GM11168 (cell line): Measurements from ENCODE around the gene HS3ST5.

Source experiments
- in situ Hi-C: fragments of 300-500 bp; cut with MboI; formaldehyde crosslinking; loops from one replicate; pipeline ENCODE4 v1.12.0; 2022; ENCODE audit warnings: low sequenced_read_pairs; ENCODE audit not compliant: unreplicated experiment

Gene HS3ST5, protein sequence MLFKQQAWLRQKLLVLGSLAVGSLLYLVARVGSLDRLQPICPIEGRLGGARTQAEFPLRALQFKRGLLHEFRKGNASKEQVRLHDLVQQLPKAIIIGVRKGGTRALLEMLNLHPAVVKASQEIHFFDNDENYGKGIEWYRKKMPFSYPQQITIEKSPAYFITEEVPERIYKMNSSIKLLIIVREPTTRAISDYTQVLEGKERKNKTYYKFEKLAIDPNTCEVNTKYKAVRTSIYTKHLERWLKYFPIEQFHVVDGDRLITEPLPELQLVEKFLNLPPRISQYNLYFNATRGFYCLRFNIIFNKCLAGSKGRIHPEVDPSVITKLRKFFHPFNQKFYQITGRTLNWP

DNA sequence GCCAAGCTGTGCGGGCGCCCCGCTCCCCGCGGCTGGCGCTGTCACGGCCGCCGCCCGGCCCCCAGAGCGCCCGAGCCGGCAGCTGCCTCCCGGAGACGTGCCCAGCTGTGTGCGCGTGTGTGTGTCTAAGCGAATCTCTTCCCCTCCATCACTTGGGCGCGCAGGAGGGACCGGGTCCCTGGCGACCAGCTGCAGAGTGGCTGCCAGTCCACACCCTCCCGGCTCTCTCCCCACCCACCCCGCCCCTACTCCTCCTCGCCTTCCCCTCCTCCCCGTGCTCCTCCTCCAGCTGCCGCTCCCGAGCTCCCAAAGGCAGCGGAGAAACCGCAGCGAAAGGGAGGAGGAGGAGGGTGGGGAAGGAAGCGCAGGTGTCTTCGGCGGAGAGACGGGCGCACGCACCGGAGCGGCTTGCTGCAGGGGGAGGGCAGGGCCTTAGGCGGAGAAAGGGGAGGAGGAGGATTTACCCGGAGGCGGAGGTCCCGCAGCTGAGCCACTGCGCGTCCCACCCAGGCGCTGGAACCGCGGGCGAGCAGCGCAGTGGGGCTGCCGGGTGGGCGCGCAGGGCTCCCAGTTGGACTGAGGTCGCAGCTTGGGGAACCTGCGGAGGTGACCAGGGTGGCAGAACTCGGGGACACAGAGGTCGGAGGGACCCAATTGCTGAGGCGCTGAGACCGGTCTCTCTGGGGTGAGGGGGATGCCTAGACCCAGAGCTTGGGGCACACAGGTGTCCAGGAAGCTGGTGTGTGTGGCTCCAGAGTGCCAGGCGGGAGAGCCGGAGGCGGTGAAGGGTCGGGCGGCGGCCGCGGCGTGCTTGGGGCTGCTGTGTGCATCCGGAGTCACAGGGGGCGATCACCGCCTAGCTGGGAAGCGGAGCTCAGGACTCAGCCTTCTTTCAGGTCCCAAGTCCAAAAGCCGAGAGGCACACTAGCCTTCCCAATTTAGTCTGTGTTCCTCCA lies at the start of gene HS3ST5:
Gene HS3ST5, minus strand, starts transcription at position 198 of the 956 bp plus-strand sequence. CDS start 280,178 bp downstream, outside the sequence.
- in situ Hi-C loops: no loop called here

DNA sequence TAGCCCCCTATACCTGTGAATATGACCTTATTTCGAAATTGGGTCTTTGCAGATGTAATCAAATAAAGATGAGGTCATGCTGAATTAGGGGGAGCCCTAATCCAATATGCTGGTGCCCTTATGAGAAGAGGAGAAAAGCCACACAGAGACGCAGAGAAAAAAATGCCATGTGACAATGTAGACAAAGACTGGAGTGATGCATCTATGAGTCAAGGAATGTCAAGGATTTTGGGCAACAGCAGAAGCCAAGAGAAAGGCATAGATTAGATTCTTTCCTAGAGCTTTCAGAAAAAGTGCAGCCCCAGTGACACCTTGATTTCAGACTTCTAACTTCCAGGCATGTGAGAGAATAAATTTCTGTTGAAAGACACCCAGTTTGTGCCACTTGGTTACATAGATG lies 47.4 kb upstream of the HS3ST5 start:
- in situ Hi-C loops: no loop called here

DNA sequence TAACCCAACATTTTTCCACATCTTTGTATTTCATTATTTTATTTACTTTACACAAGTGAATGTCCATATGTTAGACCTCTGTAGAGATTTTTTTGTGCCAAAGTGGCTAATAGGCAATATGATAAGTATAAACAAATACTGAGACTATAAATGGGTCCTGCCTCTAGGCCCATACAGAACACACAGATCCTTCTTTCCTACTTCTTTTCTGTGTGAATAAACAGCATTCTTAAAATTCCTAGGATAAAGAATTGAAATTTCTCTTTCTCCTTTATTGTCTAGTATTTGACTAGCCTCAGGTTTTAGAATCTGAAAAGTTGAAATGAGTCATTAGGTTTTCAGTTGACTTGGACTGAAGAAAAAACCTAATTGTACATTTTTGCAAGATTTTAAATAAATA lies 46.3 kb upstream of the HS3ST5 start:
- in situ Hi-C loops: no loop called here

DNA sequence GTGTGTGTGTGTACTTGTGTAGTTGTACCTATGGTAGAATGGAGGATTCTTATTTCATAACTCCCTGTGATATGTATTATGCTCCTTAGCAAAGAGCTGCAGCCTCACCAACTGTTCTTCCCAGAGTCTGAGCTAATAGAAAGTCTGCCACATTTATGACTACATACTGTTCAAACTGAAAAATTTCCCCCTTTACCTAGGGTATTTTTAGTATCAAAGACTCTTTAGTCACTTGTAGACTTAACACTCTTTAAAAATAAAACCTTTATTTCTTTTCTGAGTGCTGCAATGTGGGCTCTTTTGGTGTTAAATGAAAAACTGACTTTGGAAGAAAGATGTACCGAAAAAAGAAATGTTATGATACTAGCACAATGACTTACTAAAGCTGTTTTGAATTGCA lies 39.6 kb upstream of the HS3ST5 start:
- in situ Hi-C loops: no loop called here

DNA sequence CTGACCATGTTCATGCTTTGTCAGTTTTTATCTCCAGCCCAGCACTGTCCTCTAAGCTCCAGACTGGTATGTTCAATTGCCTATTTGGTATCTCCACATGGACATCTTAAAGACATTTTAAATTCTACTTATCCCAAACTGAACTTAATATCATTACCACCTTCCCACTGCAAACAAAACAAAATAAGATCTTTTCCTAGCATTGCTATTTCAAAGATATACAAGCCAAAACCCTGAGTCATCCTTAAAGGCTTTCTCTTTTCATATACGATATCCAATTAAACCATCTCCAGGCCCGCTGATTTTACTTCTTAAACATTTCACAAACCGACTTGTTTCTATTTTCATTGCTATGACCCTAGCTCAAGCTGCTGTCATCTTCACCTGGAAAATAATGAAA lies 35.1 kb upstream of the HS3ST5 start:
- in situ Hi-C loops: no loop called here

DNA sequence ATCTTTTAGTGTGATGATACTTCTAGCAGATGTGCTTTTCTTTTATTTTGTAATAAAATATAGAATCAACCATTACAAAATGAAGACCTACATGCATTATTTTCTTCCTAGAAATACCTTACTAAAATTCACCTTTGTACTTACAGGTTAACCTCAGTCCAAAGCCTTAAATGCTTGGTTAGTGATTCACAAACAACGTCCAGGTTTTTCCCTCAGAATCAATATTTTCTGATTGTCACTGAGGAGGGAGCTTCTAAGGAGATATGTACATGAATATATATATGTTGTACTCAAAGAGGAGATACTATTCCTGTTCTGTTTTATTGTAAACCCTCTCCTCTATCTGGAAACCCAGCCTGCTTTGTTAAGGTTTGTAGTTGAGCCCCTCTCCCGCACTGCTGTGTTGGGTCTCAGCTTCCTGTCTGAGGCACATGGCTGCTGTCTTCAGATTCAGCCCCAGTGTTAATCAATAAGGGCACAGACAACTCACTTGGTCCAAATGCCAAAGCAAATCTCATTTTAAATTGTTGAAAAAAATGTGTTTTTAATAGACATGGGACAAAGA lies 33.9 kb upstream of the HS3ST5 start:
- in situ Hi-C loops: no loop called here

DNA sequence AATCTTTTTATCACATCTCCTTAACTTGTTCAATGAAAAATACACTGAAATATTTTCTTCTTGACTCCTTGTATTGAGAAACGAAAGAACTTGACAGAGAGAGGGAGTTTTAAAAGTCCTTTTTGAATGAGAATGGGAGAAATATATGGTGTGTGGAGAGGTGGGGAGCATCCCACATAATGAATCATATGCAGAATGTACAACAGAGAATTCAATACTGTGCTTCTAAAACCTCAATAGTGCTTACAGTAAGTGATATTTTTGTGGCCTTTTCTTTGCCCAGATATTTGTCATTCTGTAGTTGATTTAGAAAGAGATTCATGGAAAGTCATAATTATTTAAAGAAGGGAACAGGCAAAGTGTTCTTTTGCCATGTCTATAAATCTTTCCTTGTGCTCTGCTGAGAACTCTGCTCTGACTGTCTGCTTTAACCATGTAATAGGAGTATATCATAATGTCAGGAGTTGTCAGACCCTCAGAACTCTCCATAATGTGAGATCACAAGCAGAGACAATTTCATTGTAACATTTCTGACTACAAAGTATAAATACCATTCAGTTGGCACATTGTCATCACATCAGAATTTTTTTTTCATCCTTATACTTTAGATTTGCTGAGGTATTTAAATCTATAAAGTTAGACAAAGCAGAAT lies 32.8 kb upstream of the HS3ST5 start:
- in situ Hi-C loops: no loop called here

DNA sequence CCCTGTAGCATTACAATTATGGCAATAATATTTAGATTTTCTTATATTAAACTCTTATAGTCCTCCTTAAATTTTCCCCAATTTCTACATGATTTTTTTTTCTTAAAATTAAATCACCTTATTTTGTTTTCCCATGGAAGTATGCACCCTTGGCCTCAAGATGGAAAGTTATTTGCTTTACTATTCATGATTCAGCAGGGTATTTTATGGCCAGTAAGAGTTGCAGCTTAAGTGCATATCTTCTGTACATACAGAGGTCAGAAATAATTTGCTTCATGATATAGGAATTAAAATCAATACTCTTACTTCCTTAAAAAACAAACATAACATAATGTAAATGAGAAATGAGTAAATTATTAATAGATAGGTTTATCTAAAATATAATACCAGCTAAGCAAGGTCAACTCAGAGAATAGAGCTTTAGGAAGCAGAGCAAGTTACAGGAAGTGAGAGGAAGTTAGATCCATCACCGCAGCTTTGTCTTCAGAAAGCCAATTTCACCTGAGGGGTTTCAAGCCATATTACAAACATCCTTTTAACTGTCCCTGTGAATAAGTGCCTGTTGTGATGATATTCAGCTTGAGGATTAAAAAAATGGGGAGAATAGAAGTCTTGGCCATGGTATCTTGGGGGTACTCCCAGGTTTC lies 24.6 kb upstream of the HS3ST5 start:
- in situ Hi-C loops: no loop called here

DNA sequence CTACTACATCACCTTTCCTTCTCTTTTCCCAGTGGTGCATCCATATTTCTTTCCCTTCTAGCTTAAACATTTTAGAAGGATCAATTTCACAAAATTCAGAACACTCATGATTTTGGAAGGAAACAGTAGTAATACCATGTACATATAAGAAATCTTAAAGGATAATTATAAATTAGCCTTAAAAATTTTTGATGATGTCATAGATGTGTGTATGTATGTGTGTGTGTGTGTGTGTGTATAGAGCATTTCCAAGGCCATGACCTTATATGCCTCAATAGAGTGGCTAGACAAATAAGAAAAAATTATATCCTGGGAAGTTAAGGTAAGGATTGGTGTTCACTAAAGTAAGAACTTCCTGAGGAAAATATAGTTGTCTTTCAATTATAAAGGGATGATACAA lies 24.1 kb upstream of the HS3ST5 start:
- in situ Hi-C loops: no loop called here

DNA sequence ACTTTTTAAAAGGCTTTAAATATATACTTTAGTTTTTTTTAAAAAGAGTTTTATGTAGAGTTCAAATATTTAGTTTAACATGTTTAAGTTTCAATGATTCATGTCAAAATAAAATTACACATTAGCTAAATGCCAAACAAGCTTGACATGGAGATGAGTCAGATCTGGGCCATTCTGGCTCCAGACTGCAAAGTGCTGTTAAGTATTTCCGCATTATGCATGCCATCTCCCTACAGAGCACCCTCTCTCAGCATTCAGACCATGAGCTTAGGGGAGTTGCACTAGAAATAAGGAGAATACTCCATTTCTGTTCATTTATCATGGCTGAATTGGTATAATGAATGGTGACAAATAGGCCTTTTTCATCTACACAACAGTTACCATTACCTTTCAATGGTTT lies 21.5 kb upstream of the HS3ST5 start:
- in situ Hi-C loops: no loop called here

DNA sequence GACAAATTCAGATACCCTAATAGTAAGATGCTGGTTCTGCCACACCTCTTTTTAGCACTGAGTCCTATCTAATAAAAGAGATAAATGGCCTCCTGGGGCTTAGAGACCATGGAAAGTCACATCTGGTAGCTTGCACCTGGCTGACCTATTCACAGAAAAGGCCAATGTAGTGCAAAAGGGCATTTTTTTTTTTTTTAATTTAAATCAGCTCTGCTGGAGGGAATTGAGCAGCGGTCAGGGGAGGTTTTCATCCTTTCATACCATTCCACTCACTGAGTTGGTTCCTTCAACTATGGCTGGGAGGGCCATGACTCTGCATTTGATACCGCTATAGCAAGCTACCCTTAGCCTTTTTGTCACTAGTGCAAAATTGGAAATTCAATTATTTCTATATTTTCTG lies 20.1 kb upstream of the HS3ST5 start:
- in situ Hi-C loops: no loop called here

DNA sequence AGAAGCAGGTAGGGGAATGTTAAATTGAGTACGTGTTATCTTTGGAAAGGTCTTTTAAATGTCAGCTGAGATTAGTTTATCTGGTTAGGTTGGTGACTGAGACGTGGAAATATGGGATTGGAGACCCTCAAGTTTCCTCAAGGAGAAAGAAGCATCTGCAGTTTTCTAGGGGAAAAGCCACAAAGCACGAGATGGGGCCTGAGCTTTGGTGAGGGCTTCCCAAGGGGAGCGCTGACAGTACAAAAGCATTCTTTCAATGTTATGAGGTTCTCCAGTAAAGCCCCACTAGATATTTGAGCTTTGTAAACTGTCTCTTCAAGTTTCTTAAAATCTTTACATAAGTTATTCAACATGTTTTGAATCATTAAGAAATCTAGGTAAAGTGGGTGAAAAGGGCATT lies 19.6 kb upstream of the HS3ST5 start:
- in situ Hi-C loops: no loop called here

DNA sequence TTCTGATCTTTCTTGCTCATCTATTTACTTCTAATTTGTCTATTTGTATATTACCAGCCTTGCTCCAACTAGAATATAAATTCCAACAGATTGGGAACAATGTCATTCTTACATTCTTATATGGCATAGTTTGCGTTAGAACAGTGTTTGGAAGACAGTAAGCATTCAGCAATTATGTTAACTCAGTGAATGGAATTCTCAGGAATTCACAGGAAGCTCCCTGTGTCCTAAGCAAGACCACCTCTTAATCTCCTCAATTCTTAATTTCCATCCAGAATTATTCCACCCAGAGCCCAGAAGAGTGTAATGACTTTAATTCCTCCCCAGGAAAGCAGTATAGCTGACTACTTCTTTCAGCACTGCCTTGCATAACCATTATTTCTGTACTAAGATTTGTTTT lies 18.2 kb upstream of the HS3ST5 start:
- in situ Hi-C loops: no loop called here

DNA sequence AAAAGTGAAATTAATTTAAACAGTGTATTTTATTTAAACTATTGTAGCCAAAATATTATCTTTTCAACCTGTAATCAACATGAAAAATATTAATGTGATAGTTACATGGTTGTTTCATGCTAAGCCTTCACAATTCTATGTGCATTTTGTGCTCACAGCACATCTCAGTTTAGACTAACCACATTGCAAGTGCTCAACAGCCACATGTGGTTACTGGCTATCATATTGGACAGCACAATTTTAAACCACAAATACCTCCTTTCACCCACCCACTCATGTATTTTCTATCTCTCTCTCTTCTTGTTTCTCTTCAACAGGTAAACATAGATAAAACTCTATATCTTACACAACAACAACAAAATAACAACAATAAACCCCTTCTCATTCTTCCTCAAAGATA lies 12.5 kb upstream of the HS3ST5 start:
- in situ Hi-C loops: no loop called here

DNA sequence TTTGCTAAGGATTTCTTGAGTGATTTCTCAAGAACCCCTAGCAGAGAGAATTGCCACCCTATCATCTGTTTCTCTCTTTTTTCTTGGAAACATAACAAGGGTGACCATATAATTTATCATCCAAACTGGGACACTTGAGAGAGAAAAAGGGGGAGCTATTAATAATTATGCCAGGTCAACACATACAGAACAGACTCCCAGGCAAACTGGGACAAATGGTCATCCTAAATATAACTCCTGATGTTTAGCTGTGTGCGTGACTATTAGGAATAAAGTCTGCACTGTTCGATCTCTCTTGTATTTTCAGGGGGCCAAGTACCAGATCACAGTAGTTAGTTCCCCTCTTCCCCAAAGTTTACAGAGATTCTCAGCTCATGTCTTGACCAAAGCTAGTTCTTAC lies 11.7 kb upstream of the HS3ST5 start:
- in situ Hi-C loops: no loop called here

DNA sequence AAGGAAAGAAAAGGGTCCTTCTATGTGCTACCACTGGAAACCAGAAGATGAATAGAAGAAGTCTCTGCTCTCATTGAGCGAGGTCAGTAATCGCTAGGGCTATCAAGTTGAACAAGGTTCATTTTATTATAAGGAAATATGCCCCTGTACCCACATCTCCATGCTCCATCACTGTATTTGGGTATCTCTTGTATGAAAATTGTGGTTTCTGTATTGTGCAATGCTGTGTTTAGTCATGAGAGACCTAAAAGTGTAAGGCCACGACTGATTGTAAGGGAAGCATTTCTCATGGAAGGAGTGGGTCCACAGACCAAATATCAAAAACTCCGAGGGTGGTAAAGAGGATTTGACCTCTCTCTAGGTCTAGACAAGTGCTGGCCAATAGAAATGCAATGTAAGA lies 3.6 kb upstream of the HS3ST5 start:
- in situ Hi-C loops: no loop called here

DNA sequence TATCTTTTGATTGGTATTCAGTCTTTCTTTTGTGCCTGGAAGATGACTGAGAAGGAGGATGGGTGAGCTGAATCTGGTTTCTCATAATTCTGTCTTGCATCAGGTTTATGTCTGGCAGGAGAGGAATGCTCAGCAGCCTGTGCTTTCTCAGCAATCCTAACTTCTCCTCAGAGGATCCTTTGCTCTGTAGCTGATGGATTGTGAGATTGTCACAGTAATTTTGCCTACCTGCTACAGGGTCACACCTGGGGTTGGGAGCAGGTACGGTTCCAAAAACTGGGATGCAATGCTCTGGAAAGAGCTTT lies 2.1 kb upstream of the HS3ST5 start:
- in situ Hi-C loops: no loop called here

DNA sequence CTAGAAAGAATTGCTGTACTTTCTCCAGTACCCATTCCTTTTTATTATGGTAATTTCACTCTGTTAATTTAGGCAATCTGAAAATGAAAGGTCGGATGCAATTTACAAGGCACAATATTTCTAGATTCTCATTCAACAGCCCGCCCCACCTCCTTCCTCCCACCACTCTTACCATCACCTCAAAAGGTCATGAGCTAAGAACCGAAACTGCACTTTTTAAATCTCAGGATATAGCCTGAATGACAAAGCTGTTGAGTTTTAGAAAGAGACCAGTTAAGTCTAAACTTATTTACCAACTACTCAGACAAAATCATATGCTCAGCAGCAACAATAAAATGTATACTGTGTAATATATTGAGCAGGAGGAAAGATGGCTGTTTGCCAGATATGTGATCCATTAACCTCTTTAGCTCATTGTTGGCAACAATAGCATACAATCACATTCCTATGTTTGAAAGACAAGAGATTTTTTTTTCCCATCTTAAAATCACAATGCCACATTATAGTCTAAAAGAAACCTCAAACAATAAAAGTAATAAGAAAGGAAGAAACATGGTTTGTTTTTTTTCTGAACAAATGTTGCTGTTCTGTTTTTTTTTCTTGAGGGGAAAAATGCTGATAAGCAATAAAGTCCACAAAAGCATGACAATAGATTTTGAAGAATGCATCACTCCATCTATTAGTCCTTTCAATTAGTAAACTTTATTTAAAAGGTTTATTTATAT lies 1.6 kb upstream of the HS3ST5 start:
- in situ Hi-C loops: no loop called here

DNA sequence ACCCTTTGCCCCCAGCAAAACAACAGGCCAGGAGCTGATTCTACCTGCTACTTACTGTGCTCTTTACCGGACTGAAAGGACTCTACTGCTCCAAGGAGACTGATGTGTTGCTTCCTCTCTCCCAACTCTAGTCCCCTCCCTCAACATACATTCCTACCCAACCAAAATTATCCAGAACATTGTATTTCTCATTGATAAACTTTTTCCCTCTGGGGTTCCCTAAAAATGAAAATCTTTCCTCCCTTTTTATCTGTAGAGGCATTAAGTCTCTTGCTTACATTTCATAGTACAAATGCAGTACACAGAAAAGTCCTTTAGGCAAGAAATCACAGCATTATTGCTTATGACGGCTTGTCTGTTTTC lies 940 bp upstream of the HS3ST5 start:
- in situ Hi-C loops: no loop called here
